ENCODE measurements around the gene NEMP2. TPM values are rescaled to one million over a fixed set of nuclear protein-coding genes. Genes with fewer than 3 reads are reported as not detected.

NEMP2 gene
- total and polyA plus RNA-seq, 2 of the 4 experiments (the other 2 are of a cell fraction): 1.1 to 1.3 TPM

DNA sequence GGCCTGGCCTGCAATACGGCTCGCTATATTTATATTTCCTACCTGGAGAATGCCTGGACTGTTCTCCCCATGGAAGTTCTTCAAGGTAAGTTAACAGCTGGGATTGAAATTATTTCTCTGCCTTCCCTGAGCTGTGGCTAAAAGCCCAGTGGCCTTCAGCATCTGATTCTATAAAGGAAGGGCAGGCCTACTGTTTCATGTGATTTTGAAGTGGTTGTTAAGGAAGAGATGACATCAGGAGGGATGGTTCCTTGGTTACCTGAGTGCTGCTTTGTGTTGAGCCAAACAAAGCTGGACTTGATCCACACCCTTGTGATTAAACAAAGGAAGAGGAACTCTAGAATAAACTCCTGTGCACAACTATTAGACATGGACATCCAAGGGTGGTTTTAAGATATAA, 64.8 kb downstream of the NEMP2 start:
- peak overlapping the region; percentile 27; the same call in 1 of the 2 replicates for H3K9ac ChIP-seq (ENCODE audit: low read depth, low read length)
- ATAC-seq (ENCODE audit: low read depth) (no peak), DNase-seq (peak; percentile 55)
- H4K5ac ChIP-seq (ENCODE audit: low read depth, low read length): peak overlapping the region; percentile 100
- H3K79me1 ChIP-seq (ENCODE audit: low read depth in 1 of 2, low read length in 2 of 2): no peaks in the 10 kb centered on the region; a peak in 1 of 4 replicates
- peak overlapping the region; percentile 94 for H3K4ac ChIP-seq (ENCODE audit: low read depth, low read length)
- H3K4me3 ChIP-seq (ENCODE audit: insufficient read depth, low read depth, low read length): no peak overlapping the region
- dilution Hi-C loops (cut with HindIII; ENCODE audit: low sequenced_read_pairs, unreplicated experiment) (no loop called here), in situ Hi-C loops (cut with MboI; ENCODE audit: low sequenced_read_pairs) (no loop called here), intact Hi-C loops (cut with micrococcal nuclease) (loop anchor here (5.0 kb wide), 1 partner anchor 62 kb away; the partner anchor contains the start of gene MFSD6)
- no TSS peak for BruUV-seq (replicated peaks)
- H2AK9ac ChIP-seq (replicated peaks; ENCODE audit: low read depth, low read length, poor library complexity): peak overlapping the region; percentile 2
- ChIA-PET CTCF (interaction anchor here (0.6 kb wide), 1 partner anchor 69 kb away, joined by 3 read pairs; no protein-coding TSS in a partner anchor), POLR2A (ENCODE audit: unreplicated experiment) (no interaction called here)
- H2BK5ac ChIP-seq (ENCODE audit: low read depth, low read length, poor library complexity, severe bottlenecking): peak overlapping the region; percentile 97
- H2BK20ac ChIP-seq (ENCODE audit: low read depth, low read length): peak overlapping the region; percentile 93
- H3K27ac ChIP-seq (ENCODE audit: insufficient read depth, low read length): peak overlapping the region; percentile 96; the same call in 1 of the 2 replicates
- peaks cover 11% of the 10 kb centered on the region for H3K9me1 ChIP-seq (ENCODE audit: insufficient read depth, low read length)
- WGBS, 2 experiments (ENCODE audit: extremely low coverage in 2 of 2, insufficient read length in 1 of 2): no CpG with 5 or more reads among the region's 2 CpGs
- no peak overlapping the region for H2AFZ ChIP-seq (replicated peaks; ENCODE audit: low read length, poor library complexity)
- no peaks in the 10 kb centered on the region; the same call in 1 of the 2 replicates for H4K20me1 ChIP-seq (ENCODE audit: insufficient read depth, low read length)
- peak overlapping the region; percentile 65 for H2AK5ac ChIP-seq (ENCODE audit: low read depth, low read length)
- H4K8ac ChIP-seq (ENCODE audit: low read depth in 2 of 2, low read length in 2 of 2): peak overlapping the region in 1 of 2 experiments; percentile 94; a peak in 2 of 4 replicates
- H2BK15ac ChIP-seq (ENCODE audit: low read depth, low read length): peak overlapping the region; percentile 81; the same call in 2 of the 3 replicates
- peak overlapping the region; percentile 100 for H3K18ac ChIP-seq (ENCODE audit: low read depth, low read length)
- peak overlapping the region; percentile 92 for H3K14ac ChIP-seq (replicated peaks; ENCODE audit: low read depth, low read length)
- peak overlapping the region; percentile 48 for H3K4me2 ChIP-seq (ENCODE audit: low read depth, low read length)
- H3K56ac ChIP-seq (ENCODE audit: extremely low read depth, insufficient read depth, low read length): peak overlapping the region; percentile 37; the same call in 1 of the 2 replicates
- H4K91ac ChIP-seq (ENCODE audit: insufficient read depth, low read depth, low read length): peak overlapping the region; percentile 58; the same call in 1 of the 2 replicates
- H3K36me3 ChIP-seq (ENCODE audit: control insufficient read depth, insufficient read depth, low read length): no peaks in the 10 kb centered on the region; the same call in 1 of the 2 replicates
- H3K4me1 ChIP-seq (ENCODE audit: control insufficient read depth, insufficient read depth, low read length): peaks cover 15% of the 10 kb centered on the region
- peak overlapping the region; percentile 77; the same call in 1 of the 2 replicates for H3K23ac ChIP-seq (ENCODE audit: low read depth, low read length)
- no peaks in the 10 kb centered on the region for H3K27me3 ChIP-seq (ENCODE audit: control insufficient read depth, insufficient read depth, low read length)
- H2BK120ac ChIP-seq (ENCODE audit: low read depth, low read length): peak overlapping the region; percentile 97
- H3K9me3 ChIP-seq (ENCODE audit: control insufficient read depth, insufficient read depth, low read length): no peaks in the 10 kb centered on the region
- TF ChIP-seq CHD1 (IDR thresholded peaks at IDR 0.05; ENCODE audit: low read depth, low read length) (no peak), MXI1 (IDR thresholded peaks at IDR 0.05; ENCODE audit: borderline replicate concordance, low read depth, low read length) (no peak), FOS (IDR thresholded peaks at IDR 0.05; ENCODE audit: low read depth, low read length) (no peak), CEBPB (IDR thresholded peaks at IDR 0.05; ENCODE audit: low read depth, low read length) (no peak), RCOR1 (IDR thresholded peaks at IDR 0.05; ENCODE audit: insufficient replicate concordance, low read length) (no peak), ELK1 (IDR thresholded peaks at IDR 0.05; ENCODE audit: borderline replicate concordance, low read depth, low read length) (no peak), MAFK (IDR thresholded peaks at IDR 0.05; ENCODE audit: low read depth, low read length) (no peak), BHLHE40 (IDR thresholded peaks at IDR 0.05; ENCODE audit: low read depth, low read length) (no peak), RAD21 (IDR thresholded peaks at IDR 0.05; ENCODE audit: low read length) (no peak), SMC3 (IDR thresholded peaks at IDR 0.05; ENCODE audit: low read depth, low read length) (no peak), RFX5 (IDR thresholded peaks at IDR 0.05; ENCODE audit: low read depth, low read length) (no peak), MAZ (IDR thresholded peaks at IDR 0.05; ENCODE audit: borderline replicate concordance, low read depth, low read length) (no peak), NFE2L2 (IDR thresholded peaks at IDR 0.05; ENCODE audit: low read depth, low read length) (no peak), POLR2A (IDR thresholded peaks at IDR 0.05; ENCODE audit: low read depth, low read length) (no peak)
- TF ChIP-seq, protein P1, sequence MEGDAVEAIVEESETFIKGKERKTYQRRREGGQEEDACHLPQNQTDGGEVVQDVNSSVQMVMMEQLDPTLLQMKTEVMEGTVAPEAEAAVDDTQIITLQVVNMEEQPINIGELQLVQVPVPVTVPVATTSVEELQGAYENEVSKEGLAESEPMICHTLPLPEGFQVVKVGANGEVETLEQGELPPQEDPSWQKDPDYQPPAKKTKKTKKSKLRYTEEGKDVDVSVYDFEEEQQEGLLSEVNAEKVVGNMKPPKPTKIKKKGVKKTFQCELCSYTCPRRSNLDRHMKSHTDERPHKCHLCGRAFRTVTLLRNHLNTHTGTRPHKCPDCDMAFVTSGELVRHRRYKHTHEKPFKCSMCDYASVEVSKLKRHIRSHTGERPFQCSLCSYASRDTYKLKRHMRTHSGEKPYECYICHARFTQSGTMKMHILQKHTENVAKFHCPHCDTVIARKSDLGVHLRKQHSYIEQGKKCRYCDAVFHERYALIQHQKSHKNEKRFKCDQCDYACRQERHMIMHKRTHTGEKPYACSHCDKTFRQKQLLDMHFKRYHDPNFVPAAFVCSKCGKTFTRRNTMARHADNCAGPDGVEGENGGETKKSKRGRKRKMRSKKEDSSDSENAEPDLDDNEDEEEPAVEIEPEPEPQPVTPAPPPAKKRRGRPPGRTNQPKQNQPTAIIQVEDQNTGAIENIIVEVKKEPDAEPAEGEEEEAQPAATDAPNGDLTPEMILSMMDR (conservative IDR thresholded peaks at IDR 0.05; ENCODE audit: low read depth, low read length): no peak
- TF ChIP-seq, protein P2, sequence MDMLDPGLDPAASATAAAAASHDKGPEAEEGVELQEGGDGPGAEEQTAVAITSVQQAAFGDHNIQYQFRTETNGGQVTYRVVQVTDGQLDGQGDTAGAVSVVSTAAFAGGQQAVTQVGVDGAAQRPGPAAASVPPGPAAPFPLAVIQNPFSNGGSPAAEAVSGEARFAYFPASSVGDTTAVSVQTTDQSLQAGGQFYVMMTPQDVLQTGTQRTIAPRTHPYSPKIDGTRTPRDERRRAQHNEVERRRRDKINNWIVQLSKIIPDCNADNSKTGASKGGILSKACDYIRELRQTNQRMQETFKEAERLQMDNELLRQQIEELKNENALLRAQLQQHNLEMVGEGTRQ (IDR thresholded peaks at IDR 0.05; ENCODE audit: low read depth, low read length): no peak
